HepG2 (cell line): ENCODE data around the gene PRR30. TPM values are rescaled to one million over a fixed set of nuclear protein-coding genes. Genes with fewer than 3 reads are reported as not detected.

Source experiments
- CBFB ChIP-seq: sonication (generic); formaldehyde crosslinking; IDR thresholded peaks from 2 replicates; pipeline ENCODE4 v1.4.0; 2020; ENCODE audit warnings: missing genetic modification reagents
- HDAC2 ChIP-seq: sonication (generic); formaldehyde crosslinking; IDR thresholded peaks from 2 replicates; pipeline ENCODE4 v1.4.0; 2020; ENCODE audit warnings: missing genetic modification reagents
- HNF4G ChIP-seq, 2 experiments: sonication (generic) in 1 of 2; formaldehyde crosslinking in 1 of 2; IDR thresholded peaks; 2 replicates each; pipeline versions ENCODE4 v1.4.0 to v1.6.1; 2011 to 2020; ENCODE audit warnings: borderline replicate concordance in 2 of 2, low read depth in 2 of 2, mild to moderate bottlenecking in 2 of 2, low read length in 1 of 2, missing genetic modification reagents in 1 of 2, moderate library complexity in 1 of 2
- PAXIP1 ChIP-seq: sonication (generic); formaldehyde crosslinking; conservative IDR thresholded peaks from 2 replicates; pipeline ENCODE4 v1.4.0; 2020; ENCODE audit warnings: mild to moderate bottlenecking, missing genetic modification reagents, moderate library complexity
- PHF21A ChIP-seq: sonication (generic); formaldehyde crosslinking; IDR thresholded peaks from 2 replicates; pipeline ENCODE4 v1.5.0; 2020; ENCODE audit warnings: mild to moderate bottlenecking, missing genetic modification reagents
- SIX1 ChIP-seq: sonication (generic); formaldehyde crosslinking; IDR thresholded peaks from 2 replicates; pipeline ENCODE4 v1.4.0; 2020; ENCODE audit warnings: missing genetic modification reagents, borderline replicate concordance
- TFAP4 ChIP-seq: sonication (generic); IDR thresholded peaks from 2 replicates; pipeline ENCODE4 v1.6.1; 2016; ENCODE audit warnings: low read depth, borderline replicate concordance
- USF2 ChIP-seq, 2 experiments: sonication (generic) in 1 of 2; formaldehyde crosslinking in 1 of 2; IDR thresholded peaks; 2 replicates each; pipeline versions ENCODE4 v1.5.1 to v1.6.1; 2011 to 2020; ENCODE audit warnings: borderline replicate concordance in 1 of 2, low read depth in 1 of 2, low read length in 1 of 2, mild to moderate bottlenecking in 1 of 2, missing genetic modification reagents in 1 of 2, moderate library complexity in 1 of 2
- ZNF33B ChIP-seq: sonication (generic); formaldehyde crosslinking; IDR thresholded peaks from 2 replicates; pipeline ENCODE4 v1.5.1; 2020; ENCODE audit warnings: mild to moderate bottlenecking, missing genetic modification reagents
- ZNF546 ChIP-seq: sonication (generic); formaldehyde crosslinking; conservative IDR thresholded peaks from 2 replicates; pipeline ENCODE4 v1.8.1; 2023; ENCODE audit warnings: mild to moderate bottlenecking, missing genetic modification reagents
- ZNF619 ChIP-seq: sonication (generic); formaldehyde crosslinking; IDR thresholded peaks from 2 replicates; pipeline ENCODE4 v1.4.0; 2020; ENCODE audit warnings: mild to moderate bottlenecking, missing genetic modification reagents
- ZNF674 ChIP-seq: sonication (generic); formaldehyde crosslinking; IDR thresholded peaks from 2 replicates; pipeline ENCODE4 v1.5.0; 2020; ENCODE audit warnings: low read depth, mild to moderate bottlenecking, missing genetic modification reagents
- ZNF709 ChIP-seq: sonication (generic); formaldehyde crosslinking; IDR thresholded peaks from 2 replicates; pipeline ENCODE4 v1.5.0; 2020; ENCODE audit warnings: mild to moderate bottlenecking, missing genetic modification reagents
- polyA plus RNA-seq, 8 experiments: library from polyadenylated mRNA; depleted of rRNA in 3 of 8; stranded (reverse) in 7 of 8; unstranded in 1 of 8; fragments of >200 nt; fragmentation: Illumina TruSeq in 4 of 8; extraction: Trizol in 4 of 8; gene quantifications; 2 replicates each; pipeline versions ENCODE4 v1.2.1 to v1.2.3, GENCODE V29; 2011 to 2016; ENCODE audit warnings: low read depth in 4 of 8, missing spikeins in 1 of 8, mixed read lengths in 1 of 8; ENCODE audit not compliant: insufficient read depth in 1 of 8
- total RNA-seq, 5 experiments: library from RNA; depleted of rRNA; stranded (reverse); fragments of >200 nt; fragmentation: Illumina TruSeq; extraction: Trizol; gene quantifications; 2 replicates each; pipeline ENCODE4 v1.2.3, GENCODE V29; 2016; ENCODE audit warnings: low read depth in 1 of 5

PRR30 gene
- total and polyA plus RNA-seq, 2 of the 13 experiments (the other 11 are each of a cell fraction or from before 2014, with no cell fraction given) = not detected

- peak; percentile 87 for TF ChIP-seq HNF4G (IDR thresholded peaks at IDR 0.05; ENCODE audit: borderline replicate concordance, low read depth, low read length)
- peak; percentile 72 for TF ChIP-seq HNF4G (CRISPR knock-in tag; IDR thresholded peaks at IDR 0.05; ENCODE audit: borderline replicate concordance, low read depth)
- TF ChIP-seq ZNF33B (CRISPR knock-in tag) = no peak
- no peak for TF ChIP-seq ZNF674 (CRISPR knock-in tag)
- peak; percentile 81 for TF ChIP-seq HDAC2 (CRISPR knock-in tag)
- peak; percentile 90; the same call in 1 of the 2 replicates for TF ChIP-seq ZNF546
- TF ChIP-seq PAXIP1 (CRISPR knock-in tag) = peak; percentile 99
- no peak for TF ChIP-seq USF2 (IDR thresholded peaks at IDR 0.05; ENCODE audit: low read depth, low read length)
- TF ChIP-seq USF2 (CRISPR knock-in tag; IDR thresholded peaks at IDR 0.05; ENCODE audit: borderline replicate concordance) = 0 out of 2 replicates have a peak, but pooled peaks have one; percentile 29
- TF ChIP-seq SIX1 (CRISPR knock-in tag) = peak; percentile 80
- peak; percentile 62; the same call in 1 of the 2 replicates for TF ChIP-seq ZNF619 (CRISPR knock-in tag)
- TF ChIP-seq ZNF709 (CRISPR knock-in tag) = no peak; the same call in 1 of the 2 replicates
- TF ChIP-seq PHF21A = peak; percentile 99
- TF ChIP-seq CBFB (CRISPR knock-in tag) = peak; percentile 78; the same call in 1 of the 2 replicates
- TF ChIP-seq TFAP4 = peak; percentile 75
These were observed 38.5 kb upstream of the PRR30 start (continued) for GRCh38 chr2:27177441-27178351.
